ENCODE results near the gene TPSB2. TPM values are rescaled to one million over a fixed set of nuclear protein-coding genes. Genes with fewer than 3 reads are reported as not detected.

Gene TPSB2
- total RNA-seq, 1 donor from 2014 or later: 7.3 TPM

Other genes starting within 250 kb of the TPSB2 start
- gene SOX8, start 248.4 kb downstream of the TPSB2 start, total RNA-seq: 0.47 TPM
- 25.8 TPM for gene SSTR5, start 157.4 kb downstream of the TPSB2 start, total RNA-seq
- not detected for gene C1QTNF8, start 133.9 kb downstream of the TPSB2 start, total RNA-seq
- 3.2 TPM for gene CACNA1H, start 77.1 kb downstream of the TPSB2 start, total RNA-seq
- not detected for gene TPSG1, start 4.9 kb downstream of the TPSB2 start, total RNA-seq
- 4.3 TPM for gene TPSAB1, start 10.5 kb upstream of the TPSB2 start, total RNA-seq
- 0.50 TPM for gene TPSD1, start 25.9 kb upstream of the TPSB2 start, total RNA-seq
- gene UBE2I, start 79.5 kb upstream of the TPSB2 start, total RNA-seq: 93.8 TPM
- gene BAIAP3, start 103.5 kb upstream of the TPSB2 start, total RNA-seq: 5.2 TPM
- gene TSR3, start 121.7 kb upstream of the TPSB2 start, total RNA-seq: 55.9 TPM
- gene GNPTG, start 121.7 kb upstream of the TPSB2 start, total RNA-seq: 37.6 TPM
- gene UNKL, start 184.5 kb upstream of the TPSB2 start, total RNA-seq: 16.4 TPM
- gene UQCC4, start 190.6 kb upstream of the TPSB2 start, total RNA-seq: 13.3 TPM
- 0.27 TPM for gene PERCC1, start 200.9 kb upstream of the TPSB2 start, total RNA-seq
- gene CCDC154, start 214.4 kb upstream of the TPSB2 start, total RNA-seq: 1.6 TPM
- 53.2 TPM for gene CLCN7, start 244.8 kb upstream of the TPSB2 start, total RNA-seq

All from left ventricle myocardium superior (tissue), 1 donor.